B cell (primary cell): Measurements from ENCODE around the gene CRYBA2.

ENCODE experiments used
- EZH2 ChIP-seq: IDR thresholded peaks from 2 replicates; pipeline ENCODE4 v1.6.1; 2012; ENCODE audit warnings: borderline replicate concordance, low read depth, mild to moderate bottlenecking, moderate library complexity, low read length; ENCODE audit not compliant: insufficient read depth, poor library complexity, severe bottlenecking
- TF ChIP-seq, protein P1 (sequence below): fragments of 200-600 bp; IDR thresholded peaks from one replicate; pipeline ENCODE4 v1.8.0; 2022; ENCODE audit warnings: antibody characterized with exemption, mild to moderate bottlenecking

DNA sequence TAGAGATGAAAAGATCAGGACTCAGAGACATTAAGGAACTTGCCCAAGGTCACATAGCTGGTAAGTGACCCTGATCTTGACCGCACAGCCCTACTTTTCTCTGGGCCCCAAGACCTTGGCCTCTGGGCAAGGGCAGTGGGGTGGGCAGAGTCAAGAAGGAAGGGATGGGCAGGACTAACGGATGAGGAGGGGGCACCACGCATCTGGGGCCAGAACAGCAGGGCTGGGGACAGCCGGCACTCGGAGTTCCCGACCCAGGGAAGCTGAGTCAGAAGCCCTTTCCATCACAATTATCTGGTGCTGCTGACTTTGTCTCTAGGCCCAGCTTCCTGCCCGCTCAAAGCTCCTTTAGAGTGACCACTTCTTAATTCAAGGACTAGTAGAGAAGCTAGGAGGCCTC is 33.7 kb upstream of the CRYBA2 start:
- TF ChIP-seq, protein P1, sequence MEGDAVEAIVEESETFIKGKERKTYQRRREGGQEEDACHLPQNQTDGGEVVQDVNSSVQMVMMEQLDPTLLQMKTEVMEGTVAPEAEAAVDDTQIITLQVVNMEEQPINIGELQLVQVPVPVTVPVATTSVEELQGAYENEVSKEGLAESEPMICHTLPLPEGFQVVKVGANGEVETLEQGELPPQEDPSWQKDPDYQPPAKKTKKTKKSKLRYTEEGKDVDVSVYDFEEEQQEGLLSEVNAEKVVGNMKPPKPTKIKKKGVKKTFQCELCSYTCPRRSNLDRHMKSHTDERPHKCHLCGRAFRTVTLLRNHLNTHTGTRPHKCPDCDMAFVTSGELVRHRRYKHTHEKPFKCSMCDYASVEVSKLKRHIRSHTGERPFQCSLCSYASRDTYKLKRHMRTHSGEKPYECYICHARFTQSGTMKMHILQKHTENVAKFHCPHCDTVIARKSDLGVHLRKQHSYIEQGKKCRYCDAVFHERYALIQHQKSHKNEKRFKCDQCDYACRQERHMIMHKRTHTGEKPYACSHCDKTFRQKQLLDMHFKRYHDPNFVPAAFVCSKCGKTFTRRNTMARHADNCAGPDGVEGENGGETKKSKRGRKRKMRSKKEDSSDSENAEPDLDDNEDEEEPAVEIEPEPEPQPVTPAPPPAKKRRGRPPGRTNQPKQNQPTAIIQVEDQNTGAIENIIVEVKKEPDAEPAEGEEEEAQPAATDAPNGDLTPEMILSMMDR, result no peak
- no peak for TF ChIP-seq EZH2
